Neural progenitor cell (in vitro differentiated cells): ENCODE measurements around the gene PODXL2.

Experiments used
- EZH2 ChIP-seq: fragments of 200-600 bp; sonication (generic); IDR thresholded peaks from 2 replicates; pipeline ENCODE4 v1.6.1; 2017; ENCODE audit warnings: antibody characterized with exemption, mild to moderate bottlenecking, moderate library complexity
- EZH2phosphoT487 ChIP-seq: fragments of 200-600 bp; sonication (generic); IDR thresholded peaks from 2 replicates; pipeline ENCODE4 v1.6.1; 2017; ENCODE audit warnings: antibody characterized with exemption
- TF ChIP-seq, protein P1 (sequence below): fragments of 200-600 bp; sonication (generic); IDR thresholded peaks from 2 replicates; pipeline ENCODE4 v1.5.1; 2017; ENCODE audit warnings: antibody characterized with exemption, mild to moderate bottlenecking

DNA sequence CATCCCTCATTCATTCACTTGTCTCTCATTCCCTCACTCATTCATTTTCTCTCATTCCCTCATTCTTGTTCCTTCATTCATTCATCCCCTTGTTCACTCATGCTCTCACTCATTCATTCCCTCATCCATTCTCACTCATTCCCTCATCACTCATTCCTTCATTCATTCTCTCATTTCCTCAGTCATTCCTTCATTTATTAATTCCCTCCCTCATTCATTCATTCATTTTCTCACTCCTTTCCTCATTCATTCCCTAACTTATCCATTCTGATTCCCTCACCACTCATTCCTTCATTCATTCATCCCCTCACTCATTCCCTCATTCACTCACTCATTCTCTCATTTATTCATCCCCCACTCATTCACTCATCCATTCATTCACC is 57.5 kb downstream of the PODXL2 start:
- TF ChIP-seq EZH2 (no peak), EZH2phosphoT487 (no peak)
- TF ChIP-seq, protein P1, sequence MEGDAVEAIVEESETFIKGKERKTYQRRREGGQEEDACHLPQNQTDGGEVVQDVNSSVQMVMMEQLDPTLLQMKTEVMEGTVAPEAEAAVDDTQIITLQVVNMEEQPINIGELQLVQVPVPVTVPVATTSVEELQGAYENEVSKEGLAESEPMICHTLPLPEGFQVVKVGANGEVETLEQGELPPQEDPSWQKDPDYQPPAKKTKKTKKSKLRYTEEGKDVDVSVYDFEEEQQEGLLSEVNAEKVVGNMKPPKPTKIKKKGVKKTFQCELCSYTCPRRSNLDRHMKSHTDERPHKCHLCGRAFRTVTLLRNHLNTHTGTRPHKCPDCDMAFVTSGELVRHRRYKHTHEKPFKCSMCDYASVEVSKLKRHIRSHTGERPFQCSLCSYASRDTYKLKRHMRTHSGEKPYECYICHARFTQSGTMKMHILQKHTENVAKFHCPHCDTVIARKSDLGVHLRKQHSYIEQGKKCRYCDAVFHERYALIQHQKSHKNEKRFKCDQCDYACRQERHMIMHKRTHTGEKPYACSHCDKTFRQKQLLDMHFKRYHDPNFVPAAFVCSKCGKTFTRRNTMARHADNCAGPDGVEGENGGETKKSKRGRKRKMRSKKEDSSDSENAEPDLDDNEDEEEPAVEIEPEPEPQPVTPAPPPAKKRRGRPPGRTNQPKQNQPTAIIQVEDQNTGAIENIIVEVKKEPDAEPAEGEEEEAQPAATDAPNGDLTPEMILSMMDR = no peak
